Amygdala (tissue), 56 donors: ENCODE results near the gene SLC37A3.

ENCODE experiments used
- DNase-seq, 56 donors: peaks; one replicate each; lab custom pipeline; 2025; lab: John Stamatoyannopoulos, UW

The SLC37A3 gene

DNA sequence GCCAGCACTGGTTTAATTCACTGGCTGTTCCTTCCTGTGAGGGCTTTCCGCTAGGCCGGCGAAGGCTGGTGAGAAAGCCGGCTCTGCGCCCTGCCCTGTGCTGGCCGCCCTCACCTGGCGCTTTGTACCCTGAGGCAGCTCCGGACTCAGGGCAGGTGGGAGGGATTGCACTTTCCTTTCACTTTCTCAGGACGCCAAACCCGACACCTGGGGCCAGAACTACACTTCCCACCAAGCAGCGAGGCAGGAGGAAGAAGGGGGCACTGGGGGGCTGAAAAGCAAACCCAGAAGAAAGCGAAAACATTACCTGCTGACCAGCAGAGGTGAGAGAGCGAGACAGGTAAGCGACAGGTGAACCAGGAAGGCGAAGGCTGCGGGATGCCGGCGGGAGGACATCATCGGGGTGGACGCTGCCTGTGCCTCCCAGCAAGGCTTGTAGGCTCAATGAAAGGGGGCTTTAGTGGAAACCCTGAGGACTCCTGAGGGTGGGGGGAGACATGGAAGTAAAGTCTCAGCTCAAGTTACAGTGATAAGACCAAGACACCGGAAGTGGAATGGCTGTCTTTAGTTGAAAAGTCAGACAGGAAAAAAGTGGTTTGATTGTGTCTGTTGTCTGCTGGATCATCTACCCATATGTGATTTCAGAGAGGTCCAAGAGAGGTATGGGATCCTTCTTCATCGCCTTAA is 5.7 kb upstream of the SLC37A3 start, which contains the start of gene RAB19:
Gene RAB19, plus strand, starts transcription at position 181 of the 687 bp plus-strand sequence. CDS start 3,589 bp downstream, outside the sequence.
- no peak for DNase-seq

DNA sequence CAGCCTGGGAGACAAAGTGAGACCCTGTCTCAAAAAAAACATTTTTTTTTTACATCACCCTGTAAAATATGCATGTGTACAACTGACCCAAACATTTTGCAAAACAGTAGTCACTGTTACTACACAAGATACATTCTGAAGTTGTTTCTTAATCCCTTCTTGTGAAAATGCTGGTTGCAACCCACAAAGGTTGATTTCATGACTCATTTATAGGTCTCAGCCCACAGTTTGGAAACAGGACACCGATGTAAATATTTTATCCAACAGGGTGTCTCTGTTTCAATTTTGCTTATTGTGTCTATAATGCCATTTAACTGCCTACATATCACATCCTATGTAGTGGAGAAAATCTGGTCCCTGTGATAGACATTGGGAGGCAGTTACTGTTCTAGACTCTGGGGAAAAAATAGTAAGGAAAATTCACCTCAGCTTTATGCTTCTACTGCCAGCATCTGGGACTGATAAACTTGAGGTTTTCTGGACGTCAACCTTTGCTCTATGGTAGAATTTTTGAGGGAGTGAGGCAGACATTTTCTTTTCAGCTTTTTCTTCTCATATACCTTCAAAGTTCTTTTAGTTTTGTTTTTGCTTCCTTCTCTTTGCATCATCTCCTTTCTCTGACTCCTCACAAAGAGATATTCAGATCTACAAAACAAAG is 4.0 kb upstream of the SLC37A3 start:
- DNase-seq, result no peak

DNA sequence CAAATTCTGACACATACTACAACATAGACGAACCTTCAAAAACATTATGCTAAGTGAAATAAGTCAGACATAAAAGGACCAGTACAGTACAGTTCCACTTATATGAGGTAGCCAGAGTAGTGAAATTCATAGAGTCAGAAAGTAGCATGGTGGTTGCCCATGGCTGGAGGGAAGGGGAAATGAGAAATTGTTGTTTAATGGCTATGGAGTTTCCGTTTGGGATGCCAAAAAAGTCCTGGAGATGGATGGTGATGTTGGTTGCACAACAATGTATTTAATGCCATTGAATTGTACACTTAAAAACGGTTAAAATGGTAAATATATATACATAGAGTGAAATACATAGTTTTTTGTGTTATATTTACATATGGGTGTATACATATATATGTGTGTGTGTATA is 2.1 kb upstream of the SLC37A3 start:
- DNase-seq, result no peak

DNA sequence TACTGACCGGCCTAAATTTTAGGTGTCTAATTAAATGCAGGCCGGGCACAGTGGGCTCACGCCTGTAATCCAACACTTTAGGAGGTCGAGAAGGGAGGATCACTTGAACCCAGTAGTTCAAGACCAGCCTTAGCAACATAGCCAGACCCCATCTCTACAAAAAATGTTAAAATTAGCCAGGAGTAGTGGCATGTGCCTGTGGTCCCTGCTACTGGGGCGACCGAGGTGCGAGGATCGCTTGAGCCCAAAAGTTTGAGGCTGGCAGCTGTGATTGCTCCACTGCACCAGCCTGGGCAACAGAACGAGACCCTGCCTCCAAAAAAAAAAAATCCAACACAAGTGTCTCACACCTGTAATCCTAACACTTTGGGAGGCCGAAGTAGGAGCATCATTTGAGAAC is 491 bp upstream of the SLC37A3 start:
- no peak for DNase-seq

DNA sequence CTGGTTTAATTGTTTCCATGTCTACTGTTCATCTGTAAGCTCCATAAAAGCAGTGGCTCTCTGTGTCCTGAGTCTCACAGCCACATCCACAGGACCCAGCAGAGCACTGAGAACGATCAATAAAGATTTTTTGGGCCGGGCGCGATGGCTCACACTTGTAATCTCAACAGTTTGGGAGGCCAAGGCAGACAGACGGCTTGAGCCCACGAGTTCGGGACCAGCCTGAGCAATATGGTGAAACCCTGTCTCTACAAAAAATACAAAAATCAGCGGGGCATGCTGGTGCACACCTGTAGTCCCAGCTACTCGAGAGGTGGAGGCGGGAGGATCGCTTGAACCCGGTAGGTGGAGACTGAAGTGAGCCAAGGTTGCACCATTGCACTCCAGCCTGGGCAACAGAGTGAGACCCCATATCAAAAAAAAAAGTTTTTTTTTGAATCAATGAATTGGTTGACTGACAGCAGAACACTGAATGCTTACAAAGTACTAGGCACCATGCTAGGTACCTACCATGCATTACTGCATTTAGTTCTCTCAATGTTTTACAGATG is 4.5 kb downstream of the SLC37A3 start:
- no peak for DNase-seq

DNA sequence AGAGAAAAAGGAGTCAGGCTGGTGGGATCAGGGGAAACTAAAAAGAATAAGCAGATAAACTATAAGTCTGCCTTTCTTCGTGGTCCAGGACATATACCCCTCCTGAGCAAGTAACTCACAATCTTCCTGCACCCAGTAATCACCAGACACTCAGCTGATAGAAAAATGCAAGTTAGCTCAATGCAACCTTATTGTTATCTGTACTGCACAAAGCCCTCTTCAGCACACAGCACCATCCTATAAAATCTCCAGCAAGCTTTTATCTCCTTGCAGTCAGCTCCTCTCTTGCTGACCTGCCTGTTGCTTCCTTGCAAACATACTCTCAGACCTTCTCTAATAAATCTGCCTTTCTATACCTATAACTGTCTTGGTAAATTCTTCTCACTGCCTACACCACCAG is 6.7 kb downstream of the SLC37A3 start:
- DNase-seq, result no peak

DNA sequence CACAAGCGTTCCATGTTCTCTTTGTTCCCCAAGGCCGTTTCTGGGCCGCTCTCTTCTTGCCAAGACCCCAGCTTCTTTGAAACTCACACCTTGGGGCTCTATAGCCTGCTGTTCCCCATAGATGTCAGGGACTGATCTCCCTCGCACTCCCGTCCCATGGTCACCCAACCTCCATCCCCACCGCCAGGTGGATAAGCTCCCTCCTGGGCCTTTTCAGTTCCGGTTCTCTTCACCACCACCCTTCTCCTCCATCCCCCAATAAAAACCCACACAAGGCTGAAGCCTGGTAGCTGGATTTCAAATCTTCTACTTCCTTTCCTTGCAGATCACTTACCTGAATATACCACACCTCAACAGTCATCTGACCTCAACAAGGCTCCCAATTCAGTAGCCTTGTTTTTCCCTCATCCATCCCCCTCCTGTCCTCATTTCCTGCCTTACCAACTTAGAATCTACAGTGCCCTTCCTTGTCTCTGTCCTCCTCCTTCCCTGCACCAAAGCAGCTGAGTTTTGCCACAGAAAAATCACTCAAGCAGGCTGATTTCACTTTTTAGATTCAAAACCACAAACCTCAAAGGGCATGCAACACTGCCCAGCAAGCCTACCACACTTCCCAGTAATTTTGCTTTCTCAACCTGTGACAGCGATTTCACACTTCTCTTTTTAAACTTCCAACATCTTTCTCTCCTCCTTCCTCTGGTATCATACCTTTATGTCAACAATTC is 7.7 kb downstream of the SLC37A3 start:
- DNase-seq, result no peak

DNA sequence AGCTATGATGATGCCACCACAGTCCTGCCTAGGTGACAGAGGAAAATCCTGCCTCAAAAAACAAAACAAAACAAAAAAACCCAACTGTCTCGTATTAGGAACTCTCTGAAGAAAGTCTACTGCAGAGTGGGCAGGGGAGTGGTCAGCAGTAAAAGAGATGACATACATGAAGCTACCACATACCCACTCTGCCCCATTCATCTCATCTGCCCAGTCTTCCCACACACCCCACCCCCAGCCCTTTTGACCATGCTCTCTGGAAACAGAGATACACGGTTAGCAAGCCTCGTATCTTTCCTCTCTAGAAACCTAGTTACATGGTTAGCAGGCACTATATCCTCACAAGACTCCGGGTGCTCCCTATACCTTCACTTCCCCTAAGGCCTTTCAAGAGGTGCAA is 8.3 kb downstream of the SLC37A3 start:
- no peak for DNase-seq

DNA sequence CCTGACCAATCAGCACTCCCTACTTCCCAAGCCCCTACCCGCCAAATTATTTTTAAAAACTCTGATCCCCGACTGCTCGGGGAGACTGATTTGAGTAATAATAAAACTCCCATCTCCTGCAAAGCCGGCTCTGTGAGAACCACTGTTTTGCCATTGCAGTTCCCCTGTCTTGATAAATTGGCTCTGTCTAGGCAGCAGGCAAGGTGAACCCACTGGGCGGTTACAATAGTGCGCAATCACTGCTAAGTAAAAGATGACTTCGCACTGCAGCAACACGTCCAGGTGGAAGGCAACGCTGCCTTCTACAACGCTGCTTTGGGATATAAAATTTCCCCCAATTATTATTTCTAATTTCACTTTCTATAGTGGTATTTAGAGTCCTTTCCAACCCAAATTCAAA is 8.9 kb downstream of the SLC37A3 start:
- DNase-seq, result no peak

DNA sequence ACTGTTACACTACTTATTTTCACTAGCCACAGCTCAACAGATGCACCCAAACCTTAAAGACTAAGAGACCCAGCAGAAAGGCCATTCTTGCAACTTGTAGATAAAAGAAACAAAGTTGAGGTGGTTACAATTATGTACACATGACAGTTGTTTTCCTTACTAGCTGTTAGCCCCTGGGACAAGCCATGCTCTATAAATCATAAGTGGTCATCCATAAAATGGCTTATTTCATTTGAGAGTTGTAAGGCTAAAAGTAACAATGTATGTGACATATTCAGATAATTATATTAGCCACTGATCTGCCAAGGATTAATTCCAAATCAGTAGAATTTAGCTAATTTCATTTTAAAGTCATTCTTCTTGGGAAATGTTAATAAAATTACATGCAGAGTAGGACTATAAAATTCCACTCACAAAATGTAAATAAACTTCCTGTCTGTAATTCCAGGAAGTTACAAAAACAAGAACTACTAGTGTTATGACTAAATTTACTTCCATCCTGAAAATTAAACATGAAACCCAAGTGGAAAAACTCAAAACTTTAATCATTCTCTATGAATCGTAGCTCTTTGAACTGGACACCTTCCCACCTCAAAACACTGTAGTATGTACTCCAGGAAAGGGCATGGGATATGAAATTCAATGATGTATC is 13.3 kb downstream of the SLC37A3 start:
- no peak for DNase-seq

DNA sequence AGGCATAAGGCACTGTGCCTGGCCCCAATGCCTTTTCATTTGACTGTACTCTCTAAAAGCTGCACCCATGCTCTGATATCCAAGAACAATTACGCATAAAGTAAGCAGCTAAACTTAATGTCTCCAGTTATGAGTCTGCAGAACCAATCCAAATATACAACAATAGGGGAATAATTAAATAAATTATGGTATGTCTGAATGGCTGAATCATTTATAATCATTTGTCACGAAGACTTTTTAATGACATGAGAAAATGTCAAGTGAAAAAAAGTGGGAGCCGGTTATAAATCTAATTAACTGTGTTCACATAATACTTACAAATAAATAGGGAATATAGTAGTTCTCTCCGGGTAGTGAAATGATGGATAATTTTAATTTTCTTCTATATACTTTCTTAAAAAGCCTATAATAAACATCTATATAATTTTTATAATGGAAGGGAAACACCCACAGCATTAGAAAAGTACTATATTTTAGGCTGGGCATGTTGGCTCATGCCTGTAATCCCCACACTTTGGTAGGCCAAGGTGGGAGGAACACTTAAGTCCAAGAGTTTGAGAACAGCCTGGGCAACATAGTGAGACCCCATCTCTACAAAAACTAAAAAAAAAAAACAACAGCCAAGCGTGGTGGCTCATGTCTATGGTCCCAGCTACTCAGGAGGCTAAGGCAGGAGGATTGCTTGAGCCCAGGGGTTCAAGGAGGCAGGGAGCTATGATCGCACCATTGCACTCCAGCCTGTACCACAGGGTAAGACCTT is 14.2 kb downstream of the SLC37A3 start:
- DNase-seq, result no peak

DNA sequence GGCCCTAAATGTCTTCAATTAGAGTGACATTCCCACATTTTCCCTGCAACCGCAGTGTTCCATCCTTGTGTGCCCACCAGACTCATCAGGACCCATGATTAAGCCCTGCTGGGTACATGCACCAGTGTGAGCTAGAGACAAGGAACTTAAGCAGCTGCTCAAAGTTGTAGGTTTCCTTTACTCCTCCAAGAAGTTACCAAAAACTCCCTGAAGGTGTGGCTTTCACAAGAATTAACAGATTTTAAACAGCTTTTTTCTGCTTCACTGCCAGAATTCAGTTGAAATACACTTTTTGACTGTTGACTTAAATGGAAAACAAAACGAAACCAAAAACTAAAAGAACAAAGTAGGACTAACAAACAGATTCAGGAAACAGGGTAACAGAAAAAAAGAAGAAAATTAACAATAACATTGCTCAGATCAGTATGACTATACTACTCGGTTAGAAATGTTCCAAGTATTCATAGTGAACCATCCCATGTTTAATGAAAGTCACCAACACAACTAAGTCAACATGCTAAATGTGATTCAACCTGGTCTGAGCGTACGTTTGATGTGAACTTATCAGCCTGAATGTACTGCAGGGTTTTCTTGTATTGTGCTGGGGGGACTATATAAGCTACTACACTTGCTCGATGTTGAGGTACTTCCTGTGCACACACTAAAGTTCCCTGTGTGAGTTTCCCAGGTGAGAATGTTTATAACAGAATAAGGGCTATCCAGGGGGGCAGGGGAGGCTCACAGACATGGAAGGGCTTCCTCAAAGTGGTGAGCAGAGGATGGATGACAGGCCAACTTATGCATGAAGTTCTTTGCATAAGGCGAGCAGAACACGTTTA is 22.2 kb downstream of the SLC37A3 start:
- no peak for DNase-seq

DNA sequence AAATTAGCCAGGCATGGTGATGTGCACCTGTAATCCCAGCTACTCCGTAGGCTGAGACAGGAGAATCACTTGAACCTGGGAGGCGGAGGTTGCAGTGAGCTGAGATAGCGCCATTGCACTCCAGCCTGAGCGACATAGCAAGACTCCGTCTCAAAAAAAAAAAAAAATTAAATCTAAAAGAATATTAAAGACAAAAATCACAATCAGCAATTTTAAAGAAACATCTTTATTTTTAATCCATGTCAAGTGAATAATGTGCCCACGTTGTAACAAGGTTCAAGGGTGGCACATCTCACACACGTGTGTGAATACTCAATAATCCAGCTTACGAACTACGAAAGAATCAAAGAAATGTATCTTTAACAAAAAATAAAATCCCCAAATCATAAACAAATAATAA is 23.0 kb downstream of the SLC37A3 start:
- no peak for DNase-seq

DNA sequence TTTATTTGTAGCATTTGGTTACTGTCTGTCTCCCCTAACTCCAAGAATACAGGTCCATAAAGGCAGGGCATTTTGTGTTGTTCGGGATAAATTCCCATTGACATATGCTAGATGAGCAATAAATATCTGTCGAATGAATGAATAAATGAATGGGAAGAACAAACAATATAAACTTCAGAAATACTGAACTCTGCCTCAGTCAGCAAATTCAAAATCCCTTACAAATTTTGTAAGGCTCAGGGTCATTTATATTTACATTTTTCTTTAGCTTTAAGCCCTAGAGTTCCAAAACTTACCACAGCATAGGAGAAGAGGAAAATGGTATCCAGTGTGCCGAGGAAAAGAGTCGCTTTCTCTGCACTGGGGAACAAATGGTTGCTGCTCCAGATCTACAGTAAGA is 29.0 kb downstream of the SLC37A3 start:
- DNase-seq, result no peak

DNA sequence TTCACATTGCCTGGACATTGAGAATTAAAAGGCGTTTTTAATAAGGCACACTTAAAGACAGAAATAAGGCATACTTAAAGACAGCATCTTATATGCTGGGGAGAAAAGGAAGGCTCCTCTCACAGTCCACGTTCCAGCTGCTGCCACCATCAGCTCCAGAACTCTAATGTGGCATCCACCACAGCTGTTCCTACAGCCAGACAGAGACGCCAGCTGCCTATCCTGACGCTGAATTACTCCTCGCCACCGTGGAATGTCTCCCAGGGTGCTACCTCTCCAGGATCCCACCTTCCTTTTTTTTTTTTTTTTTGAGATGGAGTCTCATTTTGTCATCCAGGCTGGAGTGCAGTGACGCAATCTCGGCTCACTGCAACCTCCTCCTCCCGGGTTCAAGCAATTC is 30.8 kb downstream of the SLC37A3 start:
- DNase-seq, result no peak

DNA sequence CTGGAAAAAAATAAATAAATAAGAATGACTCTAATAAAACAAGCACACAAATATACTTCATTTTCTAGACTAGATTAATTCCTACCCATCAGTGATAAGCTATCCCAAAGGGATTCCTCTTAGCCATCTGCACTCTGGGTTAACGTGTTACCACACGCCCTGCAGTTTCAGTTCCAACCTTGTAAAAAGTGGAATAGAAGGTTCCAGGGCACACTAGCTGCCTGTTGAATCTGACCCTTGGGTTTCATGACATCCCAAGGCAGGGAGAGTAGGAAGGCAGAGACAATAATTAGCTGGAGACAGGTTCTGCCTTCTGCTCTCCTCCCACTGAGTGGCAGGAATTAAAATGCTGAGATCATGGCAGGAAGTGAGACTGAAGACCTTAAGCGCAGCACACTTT is 33.5 kb downstream of the SLC37A3 start:
- DNase-seq, result no peak

DNA sequence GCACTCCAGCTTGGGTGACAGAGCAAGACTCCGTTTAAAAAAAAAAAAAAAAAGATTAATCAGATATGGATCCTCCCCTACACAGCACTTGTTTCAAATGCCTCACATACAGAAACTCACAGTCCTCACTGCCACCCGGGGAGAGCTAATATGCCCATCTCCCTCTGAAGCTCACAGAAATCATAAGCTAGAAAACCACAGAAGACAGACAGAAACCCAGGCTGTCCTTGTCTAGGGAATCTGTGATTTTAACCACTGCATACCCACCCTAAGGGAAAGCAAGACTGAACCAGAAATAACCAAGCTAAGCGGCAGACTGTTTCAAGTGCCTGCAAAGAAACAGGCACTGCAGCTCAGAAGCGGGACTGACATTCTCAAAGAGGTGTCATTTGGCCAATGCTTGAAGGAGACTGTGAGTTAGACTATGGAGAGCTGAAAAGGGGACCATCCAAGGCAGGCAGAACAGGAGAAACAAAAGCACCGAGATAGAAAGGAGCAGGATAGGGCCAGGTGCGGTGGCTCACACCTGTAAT is 37.6 kb downstream of the SLC37A3 start:
- no peak for DNase-seq

DNA sequence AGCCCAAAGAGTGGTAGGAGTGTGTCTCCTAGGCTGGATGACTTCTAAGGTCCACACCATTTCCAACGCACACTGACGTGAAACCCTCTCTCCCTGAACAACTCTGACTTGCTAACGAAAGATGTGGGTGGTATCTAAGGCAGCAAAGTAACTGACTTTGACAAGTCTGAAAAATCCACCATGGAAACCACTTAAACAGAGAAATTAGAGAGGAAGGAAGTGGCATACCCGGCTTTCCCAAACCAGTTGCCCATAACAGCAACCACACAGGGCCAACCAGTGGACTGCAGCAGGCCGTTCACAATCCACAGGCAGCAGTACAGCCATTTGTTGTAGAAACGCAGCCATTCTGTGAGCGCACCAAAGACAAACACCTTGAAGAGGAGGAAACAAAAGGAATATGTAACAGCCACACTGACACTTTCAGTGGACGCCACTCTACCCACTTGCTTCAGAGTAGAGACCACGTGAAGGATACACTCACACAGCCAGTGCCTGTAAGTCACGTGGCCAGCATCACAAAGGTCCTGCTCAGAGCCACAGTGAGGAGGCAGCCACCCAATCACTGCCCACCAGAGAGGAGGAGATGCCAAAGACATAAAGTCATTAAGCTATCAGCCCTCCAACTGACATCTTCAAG is 39.8 kb downstream of the SLC37A3 start:
- DNase-seq, result peak in 3 of 56 donors; percentile 3 to 15 (median 12)
